HG03457 (cell line): ENCODE measurements around the gene LY6G6D.
"Not testable (repeated sequence)": the region's sequence is repeated elsewhere in the genome, so short reads cannot be mapped to it uniquely, and the experiment has no call there.

ENCODE experiments used
- ATAC-seq: cut with Tn5 transposase; IDR thresholded peaks from one replicate; pipeline ENCODE4 v1.9.1; 2021; ENCODE audit warnings: moderate number of reproducible peaks; ENCODE audit not compliant: unreplicated experiment

LY6G6D gene

DNA sequence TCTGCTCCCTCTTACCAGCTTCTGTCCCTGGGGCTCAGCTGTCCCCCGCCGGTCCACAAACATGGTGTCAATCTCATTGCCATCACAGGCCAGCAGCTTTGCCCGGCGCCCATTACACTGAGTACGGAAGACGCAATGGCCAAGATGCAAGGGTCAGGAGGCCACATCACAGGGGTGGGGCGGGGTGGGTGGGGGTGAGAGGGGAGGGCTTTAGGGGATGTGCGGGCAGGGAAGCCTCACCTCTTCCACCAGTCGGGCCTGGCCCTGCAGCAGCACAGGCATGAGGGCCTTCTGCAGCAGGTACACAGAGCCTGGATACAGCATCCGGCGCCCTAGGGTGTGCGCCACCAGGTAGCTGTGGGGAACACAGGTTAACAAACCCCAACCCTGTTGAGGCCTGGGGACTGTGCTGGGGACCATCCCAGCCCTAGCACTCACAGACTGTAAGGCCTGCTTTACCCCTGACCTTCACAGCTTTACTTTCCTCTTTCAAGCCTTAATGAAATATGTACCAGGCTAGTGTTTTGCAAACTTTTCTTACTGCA lies 23.5 kb upstream of the LY6G6D start:
- no peak for ATAC-seq

- ATAC-seq: no peak
These were observed 22.8 kb upstream of the LY6G6D start for GRCh38 chr6:31692353-31692752.

DNA sequence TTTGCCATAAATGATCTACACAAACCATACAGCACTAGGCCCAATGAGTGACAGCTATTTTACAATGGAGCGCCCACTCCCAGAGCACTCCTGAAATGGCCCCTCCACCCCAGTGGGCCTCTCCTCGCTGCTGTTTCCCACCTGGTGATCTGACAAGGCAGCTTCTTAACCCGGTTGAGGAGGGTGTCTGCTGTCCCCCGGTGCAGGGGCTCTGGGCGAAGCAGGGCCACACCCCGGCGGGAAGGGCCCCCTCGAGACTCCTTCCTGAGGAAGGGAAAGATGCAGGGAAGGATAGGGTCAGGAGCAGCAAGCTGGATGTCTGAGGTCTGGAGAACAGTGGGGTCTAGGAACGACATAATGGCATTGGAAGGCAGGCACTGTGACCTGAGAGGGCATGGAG lies 22.3 kb upstream of the LY6G6D start:
- ATAC-seq: no peak

GRCh38 chr6:31693535-31693934 lies 21.6 kb upstream of the LY6G6D start:
- ATAC-seq: no peak

DNA sequence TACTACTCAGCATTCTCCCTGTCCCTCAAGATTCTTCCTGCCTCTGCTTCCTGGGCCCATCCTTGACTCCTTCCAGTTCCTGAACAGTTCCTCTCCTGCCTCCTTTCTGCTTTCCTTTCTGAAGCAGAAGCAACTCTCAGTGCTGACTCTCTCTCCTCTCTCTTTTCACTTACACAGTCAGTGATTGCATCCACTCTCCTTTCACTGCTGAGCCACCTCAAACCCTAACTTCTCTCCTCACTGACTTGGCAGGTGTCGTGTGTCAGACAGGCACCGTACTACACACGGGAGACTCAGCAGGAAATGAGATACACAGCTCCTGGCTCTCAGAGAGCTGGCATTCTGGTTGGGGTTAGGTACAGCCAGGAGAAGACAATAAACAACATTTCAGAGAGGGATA lies 17.6 kb upstream of the LY6G6D start:
- no peak for ATAC-seq

GRCh38 chr6:31700740-31701401 lies 14.3 kb upstream of the LY6G6D start:
- no peak for ATAC-seq

- no peak for ATAC-seq
These were observed 13.3 kb upstream of the LY6G6D start for GRCh38 chr6:31701666-31702404.

DNA sequence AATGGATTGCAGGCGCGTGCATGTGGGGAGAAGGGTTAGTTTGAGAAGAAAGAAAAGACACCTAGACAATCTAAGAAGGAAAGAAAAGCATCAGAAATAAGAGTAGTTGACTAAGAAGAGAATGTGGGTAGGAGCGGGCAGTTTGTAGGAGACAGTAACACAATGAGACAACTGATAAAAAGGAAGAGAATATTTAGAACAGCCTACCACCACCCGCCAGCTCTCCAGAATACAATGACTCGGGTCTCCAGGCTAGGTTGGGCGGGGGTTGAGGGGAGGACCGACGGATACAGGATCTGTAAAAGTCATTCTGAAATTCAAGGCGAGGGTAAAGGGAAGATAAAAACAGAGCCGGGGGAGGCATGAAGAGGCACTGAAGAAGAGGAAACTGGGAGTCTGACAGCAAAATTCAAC lies 12.7 kb upstream of the LY6G6D start:
- ATAC-seq: no peak

GRCh38 chr6:31702819-31703716 lies 12.1 kb upstream of the LY6G6D start, which contains the start of gene ABHD16A:
TSS of gene ABHD16A (minus strand) at chr6:31703324. CDS start at chr6:31703281, 43 bp downstream.
- no peak for ATAC-seq

- ATAC-seq: no peak
These were observed 9.2 kb upstream of the LY6G6D start for GRCh38 chr6:31705931-31706330.

- no peak for ATAC-seq
These were observed 8.5 kb upstream of the LY6G6D start, which contains the start of gene LY6G6F for GRCh38 chr6:31706599-31706998. TSS of gene LY6G6F (plus strand) at chr6:31706866. CDS start at chr6:31706907, 41 bp downstream.

DNA sequence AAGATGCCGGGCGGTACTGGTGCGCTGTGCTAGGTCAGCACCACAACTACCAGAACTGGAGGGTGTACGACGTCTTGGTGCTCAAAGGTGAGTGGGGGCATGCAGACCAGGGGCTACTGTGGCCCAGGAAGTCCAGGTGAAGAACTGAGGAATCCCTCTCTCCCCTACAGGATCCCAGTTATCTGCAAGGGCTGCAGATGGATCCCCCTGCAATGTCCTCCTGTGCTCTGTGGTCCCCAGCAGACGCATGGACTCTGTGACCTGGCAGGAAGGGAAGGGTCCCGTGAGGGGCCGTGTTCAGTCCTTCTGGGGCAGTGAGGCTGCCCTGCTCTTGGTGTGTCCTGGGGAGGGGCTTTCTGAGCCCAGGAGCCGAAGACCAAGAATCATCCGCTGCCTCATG lies 7.4 kb upstream of the LY6G6D start:
- ATAC-seq: no peak

DNA sequence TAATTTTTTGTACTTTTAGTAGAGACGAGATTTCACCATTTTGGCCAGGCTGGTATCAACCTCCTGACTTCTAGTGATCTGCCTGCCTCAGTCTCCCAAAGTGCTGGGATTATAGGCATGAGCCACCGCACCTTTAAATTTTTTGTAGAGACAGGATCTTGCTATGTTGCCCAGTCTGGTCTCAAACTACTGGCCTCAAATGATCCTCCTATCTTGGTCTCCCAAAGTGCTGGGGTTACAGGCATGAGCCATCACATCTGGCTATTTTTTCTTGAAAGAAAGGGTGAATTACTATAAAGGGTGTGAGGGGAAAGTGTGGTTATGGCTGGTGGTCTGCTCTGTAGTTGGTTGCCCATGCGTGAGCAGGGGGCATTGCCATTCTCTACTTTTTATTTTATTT lies 6.9 kb upstream of the LY6G6D start:
- no peak for ATAC-seq

DNA sequence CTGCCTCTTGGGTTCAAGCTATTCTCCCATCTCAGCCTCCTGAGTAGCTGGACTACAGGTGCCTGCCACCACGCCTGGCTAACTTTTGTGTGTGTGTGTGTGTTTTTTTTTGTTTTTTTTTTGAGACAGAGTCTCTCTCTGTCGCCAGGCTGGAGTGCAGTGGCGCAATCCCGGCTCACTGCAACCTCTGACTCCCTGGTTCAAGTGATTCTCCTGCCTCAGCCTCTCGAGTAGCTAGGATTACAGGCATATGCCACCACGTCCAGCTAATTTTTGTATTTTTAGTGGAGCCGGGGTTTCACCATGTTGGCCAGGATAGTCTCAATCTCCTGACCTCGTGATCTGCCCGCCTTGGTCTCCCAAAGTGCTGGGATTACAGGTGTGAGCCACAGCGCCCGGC lies 6.0 kb upstream of the LY6G6D start:
- not testable (repeated sequence) for ATAC-seq

DNA sequence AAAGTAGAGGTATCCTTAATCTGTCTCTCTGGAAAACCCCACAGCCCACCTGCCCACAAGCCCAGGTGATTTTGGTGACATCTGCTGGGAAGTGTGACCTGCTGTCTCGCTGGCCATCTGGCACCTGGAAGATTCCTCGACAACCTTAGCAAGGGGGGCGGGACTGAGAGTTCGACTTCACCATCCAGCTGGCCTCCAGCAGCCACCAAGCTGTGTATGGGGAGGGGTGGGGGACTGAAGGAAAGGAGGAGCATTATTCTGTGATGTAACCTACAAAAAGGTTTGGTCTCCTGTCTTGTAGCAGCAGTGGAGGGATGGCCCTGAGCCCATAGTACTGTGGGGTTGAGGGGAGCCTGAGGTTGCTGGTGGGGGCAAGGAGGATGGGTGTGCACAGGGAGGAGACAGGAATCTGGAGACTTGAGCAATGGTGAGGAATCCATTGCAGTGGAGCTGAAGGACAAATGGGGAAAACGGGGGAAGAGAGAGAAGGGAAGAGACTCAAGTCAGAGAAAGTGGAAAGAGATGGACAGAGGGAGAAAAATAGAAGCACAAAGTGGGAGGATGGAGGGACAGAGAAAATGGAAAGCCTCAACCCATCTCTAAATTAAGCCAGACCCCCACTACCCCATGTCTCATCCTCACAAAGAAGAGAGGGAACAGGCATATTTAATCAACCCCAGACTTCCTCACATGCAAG lies 4.5 kb upstream of the LY6G6D start:
- ATAC-seq: no peak

DNA sequence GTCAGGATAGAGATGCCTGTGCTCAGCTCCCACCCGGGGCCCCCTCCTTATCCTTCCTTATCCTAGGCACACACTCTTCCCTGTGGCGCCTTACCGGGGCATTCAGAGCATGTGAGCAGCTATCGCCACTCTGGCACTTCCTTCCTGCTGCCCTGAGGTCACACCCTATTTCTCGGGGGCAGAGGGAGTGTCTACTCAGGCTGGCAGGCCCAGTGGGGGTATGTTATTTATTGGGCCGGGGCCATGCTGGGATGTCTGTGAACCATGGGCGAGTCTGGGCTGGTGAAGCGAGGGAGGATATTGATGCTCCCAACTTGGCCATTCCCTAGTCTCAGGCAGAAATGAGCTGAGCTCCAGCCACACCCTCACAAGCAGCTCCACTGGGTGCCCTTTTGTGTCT lies 3.9 kb upstream of the LY6G6D start:
- ATAC-seq: no peak

DNA sequence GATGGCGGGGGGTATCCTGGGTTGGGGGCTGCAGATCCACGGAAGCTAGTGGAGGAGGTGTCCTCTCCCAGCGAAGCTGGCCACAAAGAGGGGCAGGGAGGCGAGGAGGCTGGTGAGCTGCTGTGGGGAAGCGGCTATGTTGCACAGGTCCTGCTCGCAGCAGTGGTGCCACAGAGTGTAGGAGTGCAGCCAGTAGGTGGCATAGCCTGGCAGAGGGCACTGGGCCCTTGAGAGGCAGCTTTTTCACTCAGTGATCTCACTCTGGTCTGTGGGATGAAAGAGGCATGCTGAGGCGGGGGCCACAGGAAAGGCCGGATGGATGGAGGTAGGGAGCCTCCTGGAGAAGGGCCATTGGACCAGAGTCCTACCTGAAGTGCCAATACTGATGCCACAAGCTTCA lies 2.9 kb upstream of the LY6G6D start:
- no peak for ATAC-seq

DNA sequence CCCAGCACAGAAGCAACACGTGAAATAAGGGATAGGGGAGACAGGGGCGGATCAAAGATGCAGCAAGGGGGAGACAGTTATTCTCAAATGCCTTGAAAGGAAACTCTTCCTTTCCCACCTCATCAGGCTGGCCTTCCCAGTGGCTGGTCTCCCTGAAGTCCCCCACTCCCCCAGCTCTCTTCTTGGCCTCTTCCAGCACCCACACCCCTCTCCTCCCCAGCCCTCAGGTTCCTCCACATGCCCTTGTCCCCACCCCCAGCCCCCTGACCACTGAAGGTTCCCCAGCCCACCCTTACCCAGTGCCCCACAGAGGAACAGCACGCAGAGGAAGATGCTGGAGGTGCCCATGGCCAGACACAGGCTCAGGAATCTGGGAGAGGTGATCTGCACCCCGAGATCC lies 1.7 kb upstream of the LY6G6D start:
- ATAC-seq: no peak

GRCh38 chr6:31713991-31714684 lies 1.0 kb upstream of the LY6G6D start:
- no peak for ATAC-seq
